GM23338 (cell line): ENCODE data around the gene ITPRIPL2. TPM values are rescaled to one million over a fixed set of nuclear protein-coding genes. Genes with fewer than 3 reads are reported as not detected.
A peak's percentile ranks its signal among the peaks of the same experiment; 100 is the strongest.

Experiments used
- ATAC-seq: fragments of 200-7000 bp; cut with Tn5 transposase; 3 replicates; pipeline ENCODE4 v1.9.1; 2020
- DNase-seq: peaks from one replicate; pipeline ENCODE4 v3.0.0-alpha.2; 2015; ENCODE audit warnings: low spot score
- H2AFZ ChIP-seq: fragments of 200-600 bp; sonication (generic); 2 replicates; pipeline ENCODE4 v1.8.0; 2016; ENCODE audit warnings: antibody characterized with exemption, mild to moderate bottlenecking, moderate library complexity
- H3F3A ChIP-seq: fragments of 200-600 bp; sonication (generic); replicated peaks from 2 replicates; pipeline ENCODE4 v1.8.0; 2017; ENCODE audit warnings: antibody characterized with exemption, mixed run types, low read depth
- H3K27ac ChIP-seq: fragments of 200-600 bp; sonication (generic); 2 replicates; pipeline ENCODE4 v1.6.1; 2016; ENCODE audit warnings: low read depth
- H3K27me3 ChIP-seq: fragments of 200-600 bp; sonication (generic); 2 replicates; pipeline ENCODE4 v1.8.0; 2016; ENCODE audit warnings: mild to moderate bottlenecking, mixed run types, moderate library complexity; ENCODE audit not compliant: insufficient read depth
- H3K36me3 ChIP-seq: fragments of 200-600 bp; sonication (generic); 2 replicates; pipeline ENCODE4 v1.8.0; 2016; ENCODE audit warnings: mild to moderate bottlenecking; ENCODE audit not compliant: insufficient read depth
- H3K4me1 ChIP-seq: fragments of 200-600 bp; sonication (generic); 2 replicates; pipeline ENCODE4 v1.8.0; 2016; ENCODE audit warnings: mild to moderate bottlenecking, moderate library complexity; ENCODE audit not compliant: insufficient read depth
- H3K4me2 ChIP-seq: fragments of 200-600 bp; sonication (generic); 2 replicates; pipeline ENCODE4 v1.7.1; 2017; ENCODE audit warnings: mixed run types
- H3K4me3 ChIP-seq: fragments of 200-600 bp; sonication (generic); 2 replicates; pipeline ENCODE4 v1.6.1; 2016; ENCODE audit warnings: mixed run types
- H3K79me2 ChIP-seq: fragments of 200-600 bp; sonication (generic); replicated peaks from 2 replicates; pipeline ENCODE4 v1.8.0; 2017; ENCODE audit warnings: mild to moderate bottlenecking; ENCODE audit not compliant: insufficient read depth
- H3K9me2 ChIP-seq: fragments of 200-600 bp; sonication (generic); 2 replicates; pipeline ENCODE4 v1.8.0; 2017; ENCODE audit not compliant: insufficient read depth
- H4K20me1 ChIP-seq: fragments of 200-600 bp; sonication (generic); replicated peaks from 2 replicates; pipeline ENCODE4 v1.8.0; 2017; ENCODE audit warnings: mild to moderate bottlenecking; ENCODE audit not compliant: insufficient read depth
- H3K27ac Mint-ChIP-seq: 2 replicates; pipeline ENCODE4 v1.8.0; 2020; ENCODE audit warnings: inconsistent platforms, mild to moderate bottlenecking, moderate library complexity, mixed read lengths
- H3K27me3 Mint-ChIP-seq: 3 replicates; pipeline ENCODE4 v1.8.0; 2022; ENCODE audit warnings: low read depth, mild to moderate bottlenecking, moderate library complexity, mixed read lengths, inconsistent platforms; ENCODE audit not compliant: insufficient read depth, poor library complexity
- H3K36me3 Mint-ChIP-seq: 3 replicates; pipeline ENCODE4 v1.8.0; 2021; ENCODE audit warnings: low read depth, mild to moderate bottlenecking, inconsistent platforms, moderate library complexity, mixed read lengths
- H3K4me1 Mint-ChIP-seq: 3 replicates; pipeline ENCODE4 v1.8.0; 2020; ENCODE audit warnings: mild to moderate bottlenecking, inconsistent platforms, mixed read lengths
- H3K4me3 Mint-ChIP-seq: 3 replicates; pipeline ENCODE4 v1.8.0; 2021; ENCODE audit warnings: moderate library complexity, mild to moderate bottlenecking, inconsistent platforms, mixed read lengths
- H3K9me3 Mint-ChIP-seq: 3 replicates; pipeline ENCODE4 v1.8.0; 2020; ENCODE audit warnings: moderate library complexity, mild to moderate bottlenecking, inconsistent platforms, mixed read lengths
- JUNB ChIP-seq: IDR thresholded peaks from one replicate; pipeline ENCODE4 v1.6.1; 2016; ENCODE audit warnings: antibody characterized with exemption; ENCODE audit not compliant: unreplicated experiment
- POLR2AphosphoS5 ChIP-seq: IDR thresholded peaks from 2 replicates; pipeline ENCODE4 v1.6.1; 2016; ENCODE audit warnings: antibody characterized with exemption, low read depth
- STAT1 ChIP-seq: IDR thresholded peaks from one replicate; pipeline ENCODE4 v1.6.1; 2016; ENCODE audit warnings: antibody characterized with exemption; ENCODE audit not compliant: unreplicated experiment
- ZNF114 ChIP-seq: fragments of 250-450 bp; sonication (Bioruptor Pico); IDR thresholded peaks from 2 replicates; pipeline ENCODE4 v1.5.0; 2020; ENCODE audit warnings: mild to moderate bottlenecking, moderate library complexity
- ZNF331 ChIP-seq: fragments of 250-450 bp; sonication (Bioruptor Pico); IDR thresholded peaks from 2 replicates; pipeline ENCODE4 v1.5.0; 2020; ENCODE audit warnings: low read depth, mild to moderate bottlenecking, moderate library complexity
- polyA plus RNA-seq: library from polyadenylated mRNA; unstranded; fragments of >200 nt; fragmentation: Nextera tagmentation; extraction: Ambion mirVana; gene quantifications from 2 replicates; pipeline ENCODE4 v1.2.1, GENCODE V29; 2016
- total RNA-seq: library from RNA; depleted of rRNA; stranded (reverse); fragments of >200 nt; shearing (Covaris generic); gene quantifications from 2 replicates; pipeline ENCODE4 v1.2.3, GENCODE V29; 2014
- TF ChIP-seq, protein P1 (sequence below): IDR thresholded peaks from one replicate; pipeline ENCODE4 v1.6.1; 2018; ENCODE audit warnings: antibody characterized with exemption; ENCODE audit not compliant: unreplicated experiment
- TF ChIP-seq, protein P2 (sequence below), 2 experiments: fragments of 200-600 bp in 1 of 2; sonication (generic) in 1 of 2; conservative IDR thresholded peaks; 2 replicates each; pipeline versions ENCODE4 v1.5.1 to v1.6.1; 2016 to 2017; ENCODE audit warnings: antibody characterized with exemption in 2 of 2, low read depth in 2 of 2, mild to moderate bottlenecking in 2 of 2, moderate library complexity in 1 of 2
- TF ChIP-seq, protein P3 (sequence below): IDR thresholded peaks from 2 replicates; pipeline ENCODE4 v1.6.1; 2016; ENCODE audit warnings: antibody characterized with exemption

Gene ITPRIPL2
- total and polyA plus RNA-seq, 2 experiments from 2014 or later = 0.94 to 8.3 TPM

DNA sequence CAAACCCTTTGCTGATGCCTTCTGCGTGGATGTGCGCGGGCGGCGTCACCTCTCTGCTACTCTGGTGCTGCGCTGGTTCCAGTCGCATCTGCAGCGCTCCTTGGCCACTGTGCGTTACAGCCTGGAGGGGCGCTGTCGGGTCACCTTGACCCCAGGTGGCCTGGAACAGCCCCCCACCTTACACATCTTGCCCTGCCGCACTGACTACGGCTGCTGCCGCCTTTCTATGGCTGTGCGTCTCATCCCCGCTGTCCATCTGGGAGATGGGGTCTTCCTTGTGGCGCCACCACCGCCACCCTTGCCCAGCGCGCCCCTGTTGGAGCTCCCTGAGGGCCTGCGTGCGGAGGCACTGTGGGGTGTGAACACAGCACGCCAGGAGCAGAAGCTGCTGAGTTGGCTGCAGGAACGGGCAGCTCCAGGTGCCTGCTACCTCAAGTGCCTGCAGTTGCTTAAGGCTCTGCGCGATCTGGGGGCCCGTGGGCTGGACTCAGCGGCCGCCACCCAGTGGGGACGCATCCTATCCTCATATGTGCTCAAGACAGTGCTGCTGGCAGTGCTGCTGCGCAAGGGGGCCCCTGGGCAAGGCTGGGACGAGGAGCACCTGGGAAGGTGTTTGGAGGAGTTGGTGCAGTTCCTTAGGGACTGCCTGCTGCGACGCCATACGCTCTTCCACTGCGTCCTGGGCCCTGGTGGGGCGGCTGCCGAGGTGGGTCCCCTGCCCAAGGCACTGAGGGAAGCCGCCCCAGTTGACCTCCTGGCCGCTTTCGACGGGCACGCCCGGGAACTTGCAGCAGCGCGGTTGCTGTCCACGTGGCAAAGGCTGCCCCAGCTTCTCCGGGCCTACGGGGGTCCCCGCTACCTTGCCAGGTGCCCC, 1.6 kb downstream of the ITPRIPL2 start:
- Histone ChIP-seq H3K27ac (no peak overlapping the region), H3K27me3 (peaks cover 53% of the 10 kb centered on the region), H2AFZ (peak overlapping the region; percentile 92), H3K9me2 (no peaks in the 10 kb centered on the region), H3K79me2 (no peaks in the 10 kb centered on the region), H3K4me2 (peak overlapping the region; percentile 79), H3F3A (no peaks in the 10 kb centered on the region), H3K4me1 (peaks cover 14% of the 10 kb centered on the region), H3K36me3 (no peaks in the 10 kb centered on the region), H4K20me1 (0 out of 2 replicates have a peak, but pooled peaks cover 5% of the 10 kb centered on the region), H3K4me3 (peak overlapping the region; percentile 58)
- H3K36me3 Mint-ChIP-seq = no peaks in the 10 kb centered on the region; the same call in 2 of the 3 replicates
- peaks cover 19% of the 10 kb centered on the region for H3K4me1 Mint-ChIP-seq
- TF ChIP-seq ZNF114 (CRISPR knock-in tag) = no peak
- TF ChIP-seq, protein P1, sequence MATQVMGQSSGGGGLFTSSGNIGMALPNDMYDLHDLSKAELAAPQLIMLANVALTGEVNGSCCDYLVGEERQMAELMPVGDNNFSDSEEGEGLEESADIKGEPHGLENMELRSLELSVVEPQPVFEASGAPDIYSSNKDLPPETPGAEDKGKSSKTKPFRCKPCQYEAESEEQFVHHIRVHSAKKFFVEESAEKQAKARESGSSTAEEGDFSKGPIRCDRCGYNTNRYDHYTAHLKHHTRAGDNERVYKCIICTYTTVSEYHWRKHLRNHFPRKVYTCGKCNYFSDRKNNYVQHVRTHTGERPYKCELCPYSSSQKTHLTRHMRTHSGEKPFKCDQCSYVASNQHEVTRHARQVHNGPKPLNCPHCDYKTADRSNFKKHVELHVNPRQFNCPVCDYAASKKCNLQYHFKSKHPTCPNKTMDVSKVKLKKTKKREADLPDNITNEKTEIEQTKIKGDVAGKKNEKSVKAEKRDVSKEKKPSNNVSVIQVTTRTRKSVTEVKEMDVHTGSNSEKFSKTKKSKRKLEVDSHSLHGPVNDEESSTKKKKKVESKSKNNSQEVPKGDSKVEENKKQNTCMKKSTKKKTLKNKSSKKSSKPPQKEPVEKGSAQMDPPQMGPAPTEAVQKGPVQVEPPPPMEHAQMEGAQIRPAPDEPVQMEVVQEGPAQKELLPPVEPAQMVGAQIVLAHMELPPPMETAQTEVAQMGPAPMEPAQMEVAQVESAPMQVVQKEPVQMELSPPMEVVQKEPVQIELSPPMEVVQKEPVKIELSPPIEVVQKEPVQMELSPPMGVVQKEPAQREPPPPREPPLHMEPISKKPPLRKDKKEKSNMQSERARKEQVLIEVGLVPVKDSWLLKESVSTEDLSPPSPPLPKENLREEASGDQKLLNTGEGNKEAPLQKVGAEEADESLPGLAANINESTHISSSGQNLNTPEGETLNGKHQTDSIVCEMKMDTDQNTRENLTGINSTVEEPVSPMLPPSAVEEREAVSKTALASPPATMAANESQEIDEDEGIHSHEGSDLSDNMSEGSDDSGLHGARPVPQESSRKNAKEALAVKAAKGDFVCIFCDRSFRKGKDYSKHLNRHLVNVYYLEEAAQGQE = no peak
- TF ChIP-seq POLR2AphosphoS5 = no peak
- no peak for TF ChIP-seq ZNF331 (CRISPR knock-in tag)
- TF ChIP-seq, protein P2, sequence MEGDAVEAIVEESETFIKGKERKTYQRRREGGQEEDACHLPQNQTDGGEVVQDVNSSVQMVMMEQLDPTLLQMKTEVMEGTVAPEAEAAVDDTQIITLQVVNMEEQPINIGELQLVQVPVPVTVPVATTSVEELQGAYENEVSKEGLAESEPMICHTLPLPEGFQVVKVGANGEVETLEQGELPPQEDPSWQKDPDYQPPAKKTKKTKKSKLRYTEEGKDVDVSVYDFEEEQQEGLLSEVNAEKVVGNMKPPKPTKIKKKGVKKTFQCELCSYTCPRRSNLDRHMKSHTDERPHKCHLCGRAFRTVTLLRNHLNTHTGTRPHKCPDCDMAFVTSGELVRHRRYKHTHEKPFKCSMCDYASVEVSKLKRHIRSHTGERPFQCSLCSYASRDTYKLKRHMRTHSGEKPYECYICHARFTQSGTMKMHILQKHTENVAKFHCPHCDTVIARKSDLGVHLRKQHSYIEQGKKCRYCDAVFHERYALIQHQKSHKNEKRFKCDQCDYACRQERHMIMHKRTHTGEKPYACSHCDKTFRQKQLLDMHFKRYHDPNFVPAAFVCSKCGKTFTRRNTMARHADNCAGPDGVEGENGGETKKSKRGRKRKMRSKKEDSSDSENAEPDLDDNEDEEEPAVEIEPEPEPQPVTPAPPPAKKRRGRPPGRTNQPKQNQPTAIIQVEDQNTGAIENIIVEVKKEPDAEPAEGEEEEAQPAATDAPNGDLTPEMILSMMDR (conservative IDR thresholded peaks at IDR 0.05; ENCODE audit: low read depth in 2 of 2) = peak; percentile 65 to 69
- DNase-seq (peak; percentile 82), ATAC-seq (peak; percentile 79)
- H3K27ac Mint-ChIP-seq = no peak overlapping the region
- H3K4me3 Mint-ChIP-seq = peak overlapping the region; percentile 51
- H3K27me3 Mint-ChIP-seq = peaks cover 24% of the 10 kb centered on the region
- H3K9me3 Mint-ChIP-seq = no peaks in the 10 kb centered on the region

DNA sequence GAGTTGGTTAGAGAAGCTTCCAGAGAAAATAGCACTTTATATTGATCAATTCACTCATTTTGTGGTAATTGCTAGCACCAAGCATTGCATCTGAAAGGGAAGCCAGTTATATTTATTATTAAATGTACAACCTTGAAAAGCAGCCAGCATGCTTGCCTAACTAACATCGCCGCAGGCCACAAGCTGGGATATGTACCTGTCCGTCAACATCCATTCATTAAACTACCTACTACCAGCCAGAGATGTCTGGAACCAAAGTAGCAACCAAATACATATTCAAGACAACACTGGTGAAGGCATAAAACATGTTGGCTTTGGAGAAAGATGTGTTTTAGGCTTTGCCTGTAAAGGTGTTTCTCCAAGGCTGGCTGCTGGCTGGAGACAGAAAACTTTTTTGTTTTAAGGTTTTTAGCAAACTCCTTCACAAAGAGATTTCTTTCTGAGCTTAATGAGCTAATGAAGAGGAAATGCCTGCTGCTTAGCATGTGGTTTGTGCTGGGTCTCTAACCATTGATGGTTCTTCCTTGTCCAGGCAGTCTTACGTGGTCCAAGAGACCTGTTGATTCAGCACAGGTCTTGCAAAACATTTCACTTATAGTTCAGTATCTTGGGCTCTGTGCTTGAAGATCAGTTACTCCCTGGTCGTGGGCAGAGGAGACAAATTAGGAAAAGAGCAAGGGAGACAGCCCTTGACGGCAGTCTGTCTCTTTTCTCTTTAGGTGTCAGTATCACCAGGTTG, 3.1 kb downstream of the ITPRIPL2 start:
- Histone ChIP-seq H3F3A (no peaks in the 10 kb centered on the region), H3K4me2 (no peak overlapping the region), H4K20me1 (0 out of 2 replicates have a peak, but pooled peaks cover 5% of the 10 kb centered on the region), H3K4me1 (peaks cover 14% of the 10 kb centered on the region), H3K79me2 (no peaks in the 10 kb centered on the region), H3K9me2 (no peaks in the 10 kb centered on the region), H3K4me3 (no peak overlapping the region), H3K36me3 (no peaks in the 10 kb centered on the region), H3K27me3 (peaks cover 53% of the 10 kb centered on the region), H2AFZ (no peak overlapping the region), H3K27ac (no peak overlapping the region)
- ATAC-seq = no peak
- Mint-ChIP-seq H3K4me1 (peaks cover 19% of the 10 kb centered on the region), H3K9me3 (no peaks in the 10 kb centered on the region), H3K27ac (no peak overlapping the region), H3K4me3 (no peak overlapping the region; the same call in 2 of the 3 replicates), H3K27me3 (peaks cover 23% of the 10 kb centered on the region), H3K36me3 (no peaks in the 10 kb centered on the region; the same call in 2 of the 3 replicates)
- DNase-seq = peak; percentile 19
- TF ChIP-seq ZNF114 (CRISPR knock-in tag) (no peak), ZNF331 (CRISPR knock-in tag) (no peak), JUNB (no peak), STAT1 (no peak)
- TF ChIP-seq, protein P2 (conservative IDR thresholded peaks at IDR 0.05; ENCODE audit: low read depth in 2 of 2) = no peak
- TF ChIP-seq, protein P3, sequence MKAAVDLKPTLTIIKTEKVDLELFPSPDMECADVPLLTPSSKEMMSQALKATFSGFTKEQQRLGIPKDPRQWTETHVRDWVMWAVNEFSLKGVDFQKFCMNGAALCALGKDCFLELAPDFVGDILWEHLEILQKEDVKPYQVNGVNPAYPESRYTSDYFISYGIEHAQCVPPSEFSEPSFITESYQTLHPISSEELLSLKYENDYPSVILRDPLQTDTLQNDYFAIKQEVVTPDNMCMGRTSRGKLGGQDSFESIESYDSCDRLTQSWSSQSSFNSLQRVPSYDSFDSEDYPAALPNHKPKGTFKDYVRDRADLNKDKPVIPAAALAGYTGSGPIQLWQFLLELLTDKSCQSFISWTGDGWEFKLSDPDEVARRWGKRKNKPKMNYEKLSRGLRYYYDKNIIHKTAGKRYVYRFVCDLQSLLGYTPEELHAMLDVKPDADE = no peak
- TF ChIP-seq, protein P1 = no peak
